Transverse colon (tissue), 4 donors: ENCODE data around the gene UPK1A.

Experiments used
- CTCF ChIP-seq, 5 experiments: fragments of 200-600 bp in 3 of 5; fragments of 450-650 bp in 2 of 5; sonication (generic) in 3 of 5; IDR thresholded peaks; 1 replicate in 2 of 5; 2 replicates in 3 of 5; pipeline ENCODE4 v1.5.1; 2016 to 2017; ENCODE audit warnings: antibody characterized with exemption in 5 of 5, inconsistent platforms in 3 of 5, mild to moderate bottlenecking in 2 of 5, moderate library complexity in 1 of 5
- POLR2AphosphoS5 ChIP-seq, 3 donors: sonication (generic); formaldehyde crosslinking; IDR thresholded peaks; one replicate each; pipeline ENCODE4 v1.6.1; 2016; ENCODE audit warnings: antibody characterized with exemption in 3 of 3

- TF ChIP-seq POLR2AphosphoS5 (IDR thresholded peaks at IDR 0.05) (no peak), CTCF (IDR thresholded peaks at IDR 0.05) (no peak)
Measured at GRCh38 chr19:35636651-35637050, 29.7 kb upstream of the UPK1A start.
